Measurements from ENCODE around the gene SAMD3. TPM values are rescaled to one million over a fixed set of nuclear protein-coding genes. Genes with fewer than 3 reads are reported as not detected.
"Not testable (repeated sequence)": the region's sequence is repeated elsewhere in the genome, so short reads cannot be mapped to it uniquely, and the experiment has no call there.

SAMD3 gene
- total RNA-seq, 1 donor from 2014 or later = 0.45 TPM

DNA sequence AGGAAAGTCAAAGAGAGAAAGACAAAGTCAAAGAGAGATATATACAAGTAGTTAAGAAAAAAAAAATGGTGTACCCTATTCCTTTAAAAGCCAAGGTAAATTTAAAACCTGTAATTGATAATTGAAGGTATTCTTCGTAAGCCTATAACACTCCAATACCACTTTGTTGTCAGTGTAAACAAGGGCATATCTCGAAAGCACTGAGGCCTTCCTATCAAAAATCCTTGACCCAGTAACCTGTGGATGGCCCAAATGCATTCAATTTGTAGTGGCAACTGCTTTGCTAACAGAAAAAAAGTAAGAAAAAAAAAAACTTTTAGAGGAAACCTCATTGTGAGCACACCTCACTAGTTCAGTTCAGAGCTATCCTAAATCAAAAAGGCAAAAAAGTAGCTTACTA lies 39.3 kb upstream of the SAMD3 start:
- Mint-ChIP-seq H3K4me3 (ENCODE audit: unreplicated experiment) (no peak overlapping the region), H3K27ac (ENCODE audit: unreplicated experiment) (no peak overlapping the region), H3K4me1 (ENCODE audit: low read depth, unreplicated experiment) (no peaks in the 10 kb centered on the region), H3K36me3 (ENCODE audit: low read depth, unreplicated experiment) (no peaks in the 10 kb centered on the region), H3K27me3 (ENCODE audit: low read depth, unreplicated experiment) (no peaks in the 10 kb centered on the region), H3K9me3 (ENCODE audit: unreplicated experiment) (peaks cover 7% of the 10 kb centered on the region)
- no peaks in the 10 kb centered on the region for H3K4me1 ChIP-seq (ENCODE audit: insufficient read depth, low read length)
- H3K9ac ChIP-seq (ENCODE audit: low read length) = no peak overlapping the region
- no peak overlapping the region for H3K4me2 ChIP-seq (ENCODE audit: low read length)
- TF ChIP-seq EZH2 (IDR thresholded peaks at IDR 0.05; ENCODE audit: insufficient read depth, low read length) = no peak
- TF ChIP-seq, protein P1, sequence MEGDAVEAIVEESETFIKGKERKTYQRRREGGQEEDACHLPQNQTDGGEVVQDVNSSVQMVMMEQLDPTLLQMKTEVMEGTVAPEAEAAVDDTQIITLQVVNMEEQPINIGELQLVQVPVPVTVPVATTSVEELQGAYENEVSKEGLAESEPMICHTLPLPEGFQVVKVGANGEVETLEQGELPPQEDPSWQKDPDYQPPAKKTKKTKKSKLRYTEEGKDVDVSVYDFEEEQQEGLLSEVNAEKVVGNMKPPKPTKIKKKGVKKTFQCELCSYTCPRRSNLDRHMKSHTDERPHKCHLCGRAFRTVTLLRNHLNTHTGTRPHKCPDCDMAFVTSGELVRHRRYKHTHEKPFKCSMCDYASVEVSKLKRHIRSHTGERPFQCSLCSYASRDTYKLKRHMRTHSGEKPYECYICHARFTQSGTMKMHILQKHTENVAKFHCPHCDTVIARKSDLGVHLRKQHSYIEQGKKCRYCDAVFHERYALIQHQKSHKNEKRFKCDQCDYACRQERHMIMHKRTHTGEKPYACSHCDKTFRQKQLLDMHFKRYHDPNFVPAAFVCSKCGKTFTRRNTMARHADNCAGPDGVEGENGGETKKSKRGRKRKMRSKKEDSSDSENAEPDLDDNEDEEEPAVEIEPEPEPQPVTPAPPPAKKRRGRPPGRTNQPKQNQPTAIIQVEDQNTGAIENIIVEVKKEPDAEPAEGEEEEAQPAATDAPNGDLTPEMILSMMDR (IDR thresholded peaks at IDR 0.05; ENCODE audit: insufficient read depth, low read depth, low read length) = no peak
- FAIRE-seq (no peak), DNase-seq (ENCODE audit: low read depth) (no peak)
- H3K79me2 ChIP-seq (ENCODE audit: insufficient read depth, low read length) = no peaks in the 10 kb centered on the region
- no peak overlapping the region for H2AFZ ChIP-seq (ENCODE audit: low read depth, low read length)
- H3K36me3 ChIP-seq (ENCODE audit: insufficient read depth, low read length) = no peaks in the 10 kb centered on the region
- H3K27me3 ChIP-seq (ENCODE audit: insufficient read depth, low read length) = no peaks in the 10 kb centered on the region
- H3K4me3 ChIP-seq (ENCODE audit: insufficient read depth, low read depth, low read length) = no peak overlapping the region
- H3K27ac ChIP-seq (ENCODE audit: low read depth, low read length) = no peak overlapping the region
- H4K20me1 ChIP-seq (ENCODE audit: insufficient read depth, low read length) = no peaks in the 10 kb centered on the region
- H3K9me3 ChIP-seq (ENCODE audit: insufficient read depth, low read depth, low read length) = no peaks in the 10 kb centered on the region

DNA sequence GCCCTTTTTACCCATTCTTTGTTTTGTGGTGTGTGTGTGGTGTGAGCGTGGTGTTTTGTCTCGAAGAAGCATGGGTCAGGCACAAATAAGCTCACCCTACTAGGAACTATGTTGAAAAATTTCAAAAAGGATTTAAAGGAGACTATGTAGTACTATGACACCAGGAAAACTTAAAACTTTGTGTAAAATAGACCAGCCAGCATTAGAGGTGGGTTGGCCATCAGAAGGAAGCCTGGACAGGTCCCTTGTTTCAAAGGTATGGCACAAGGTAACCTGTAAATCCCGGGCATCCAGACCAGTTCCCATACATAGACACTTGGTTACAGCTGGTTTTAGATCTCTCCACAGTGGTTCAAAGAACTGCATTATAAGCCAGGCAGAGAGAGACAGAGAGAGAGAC lies 38.8 kb upstream of the SAMD3 start:
- H3K27me3 ChIP-seq (ENCODE audit: insufficient read depth, low read length); H3K27ac ChIP-seq (ENCODE audit: low read depth, low read length); H3K27me3 Mint-ChIP-seq (ENCODE audit: low read depth, unreplicated experiment); H3K4me2 ChIP-seq (ENCODE audit: low read length); H4K20me1 ChIP-seq (ENCODE audit: insufficient read depth, low read length); H3K36me3 ChIP-seq (ENCODE audit: insufficient read depth, low read length); H2AFZ ChIP-seq (ENCODE audit: low read depth, low read length); H3K36me3 Mint-ChIP-seq (ENCODE audit: low read depth, unreplicated experiment); H3K9me3 ChIP-seq (ENCODE audit: insufficient read depth, low read depth, low read length); H3K4me1 ChIP-seq (ENCODE audit: insufficient read depth, low read length); H3K9me3 Mint-ChIP-seq (ENCODE audit: unreplicated experiment); DNase-seq (ENCODE audit: low read depth); H3K79me2 ChIP-seq (ENCODE audit: insufficient read depth, low read length); FAIRE-seq; H3K4me1 Mint-ChIP-seq (ENCODE audit: low read depth, unreplicated experiment); H3K27ac Mint-ChIP-seq (ENCODE audit: unreplicated experiment); H3K4me3 ChIP-seq (ENCODE audit: insufficient read depth, low read depth, low read length); H3K9ac ChIP-seq (ENCODE audit: low read length); H3K4me3 Mint-ChIP-seq (ENCODE audit: unreplicated experiment): not testable (repeated sequence)

DNA sequence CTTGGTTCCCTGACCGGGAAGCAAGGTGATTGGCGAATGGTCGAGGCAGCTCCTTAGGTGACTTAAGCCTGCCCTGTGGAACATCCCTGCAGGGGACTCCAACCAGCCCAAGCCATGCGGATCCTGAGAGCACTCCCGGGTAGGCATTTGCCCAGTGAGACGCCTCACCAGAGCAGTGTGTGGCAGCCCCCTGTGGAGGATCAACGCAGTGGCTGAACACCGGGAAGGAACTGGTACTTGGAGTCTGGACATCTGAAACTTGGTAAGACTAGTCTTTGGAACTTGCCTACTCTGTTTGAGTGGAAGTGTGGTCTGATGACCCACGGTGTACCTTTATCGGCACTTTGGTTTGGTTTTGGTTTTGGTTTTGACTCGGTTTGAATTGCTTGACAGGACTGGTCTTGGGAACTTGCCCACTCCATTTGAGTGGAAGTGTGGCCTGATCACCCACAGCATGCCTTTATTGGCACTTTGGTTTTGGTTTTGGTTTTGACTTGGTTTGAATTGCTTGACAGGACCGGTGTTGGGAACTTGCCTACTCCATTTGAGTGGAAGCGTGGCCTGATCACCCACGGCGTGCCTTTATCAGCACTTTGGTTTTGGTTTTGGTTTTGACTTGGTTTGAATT lies 38.0 kb upstream of the SAMD3 start:
- H3K9me3 Mint-ChIP-seq (ENCODE audit: unreplicated experiment); H2AFZ ChIP-seq (ENCODE audit: low read depth, low read length); H4K20me1 ChIP-seq (ENCODE audit: insufficient read depth, low read length); H3K4me1 Mint-ChIP-seq (ENCODE audit: low read depth, unreplicated experiment); H3K79me2 ChIP-seq (ENCODE audit: insufficient read depth, low read length); H3K27me3 ChIP-seq (ENCODE audit: insufficient read depth, low read length); H3K4me2 ChIP-seq (ENCODE audit: low read length); H3K4me3 Mint-ChIP-seq (ENCODE audit: unreplicated experiment); FAIRE-seq; H3K4me3 ChIP-seq (ENCODE audit: insufficient read depth, low read depth, low read length); H3K27me3 Mint-ChIP-seq (ENCODE audit: low read depth, unreplicated experiment); H3K27ac ChIP-seq (ENCODE audit: low read depth, low read length); H3K9me3 ChIP-seq (ENCODE audit: insufficient read depth, low read depth, low read length); H3K9ac ChIP-seq (ENCODE audit: low read length); H3K4me1 ChIP-seq (ENCODE audit: insufficient read depth, low read length); H3K36me3 ChIP-seq (ENCODE audit: insufficient read depth, low read length); H3K36me3 Mint-ChIP-seq (ENCODE audit: low read depth, unreplicated experiment); DNase-seq (ENCODE audit: low read depth); H3K27ac Mint-ChIP-seq (ENCODE audit: unreplicated experiment): not testable (repeated sequence)

DNA sequence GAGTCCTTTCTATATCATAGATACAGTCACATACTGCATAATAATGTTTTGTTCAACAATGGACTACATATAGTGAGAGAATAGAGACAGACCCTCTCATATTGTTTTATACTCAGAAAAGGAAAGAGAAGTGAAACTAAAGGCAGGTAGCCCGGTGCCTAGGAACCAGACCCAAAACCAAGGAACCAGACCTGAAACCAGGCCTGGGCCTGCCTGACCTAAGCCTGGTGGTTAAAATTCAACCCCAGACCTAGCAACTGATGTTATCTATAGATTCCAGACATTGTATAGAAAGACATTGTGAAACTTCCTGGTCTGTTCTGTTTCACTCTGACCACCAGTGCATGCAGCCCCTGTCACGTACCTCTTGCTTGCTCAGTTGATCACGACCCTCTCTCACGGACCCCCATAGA lies 37.3 kb upstream of the SAMD3 start:
- H3K4me1 Mint-ChIP-seq (ENCODE audit: low read depth, unreplicated experiment); H3K4me3 Mint-ChIP-seq (ENCODE audit: unreplicated experiment); H3K79me2 ChIP-seq (ENCODE audit: insufficient read depth, low read length); H3K27me3 Mint-ChIP-seq (ENCODE audit: low read depth, unreplicated experiment); H3K36me3 Mint-ChIP-seq (ENCODE audit: low read depth, unreplicated experiment); H3K4me2 ChIP-seq (ENCODE audit: low read length); H3K9me3 Mint-ChIP-seq (ENCODE audit: unreplicated experiment); DNase-seq (ENCODE audit: low read depth); H3K27me3 ChIP-seq (ENCODE audit: insufficient read depth, low read length); H3K36me3 ChIP-seq (ENCODE audit: insufficient read depth, low read length); H3K9me3 ChIP-seq (ENCODE audit: insufficient read depth, low read depth, low read length); H4K20me1 ChIP-seq (ENCODE audit: insufficient read depth, low read length); H3K4me3 ChIP-seq (ENCODE audit: insufficient read depth, low read depth, low read length); FAIRE-seq; H3K27ac ChIP-seq (ENCODE audit: low read depth, low read length); H3K9ac ChIP-seq (ENCODE audit: low read length); H3K27ac Mint-ChIP-seq (ENCODE audit: unreplicated experiment); H2AFZ ChIP-seq (ENCODE audit: low read depth, low read length); H3K4me1 ChIP-seq (ENCODE audit: insufficient read depth, low read length): not testable (repeated sequence)
